ENCODE results near the gene TRNP1. TPM values are rescaled to one million over a fixed set of nuclear protein-coding genes. Genes with fewer than 3 reads are reported as not detected.

The TRNP1 gene
- total RNA-seq, 1 experiment from 2014 or later: 28.3 TPM

DNA sequence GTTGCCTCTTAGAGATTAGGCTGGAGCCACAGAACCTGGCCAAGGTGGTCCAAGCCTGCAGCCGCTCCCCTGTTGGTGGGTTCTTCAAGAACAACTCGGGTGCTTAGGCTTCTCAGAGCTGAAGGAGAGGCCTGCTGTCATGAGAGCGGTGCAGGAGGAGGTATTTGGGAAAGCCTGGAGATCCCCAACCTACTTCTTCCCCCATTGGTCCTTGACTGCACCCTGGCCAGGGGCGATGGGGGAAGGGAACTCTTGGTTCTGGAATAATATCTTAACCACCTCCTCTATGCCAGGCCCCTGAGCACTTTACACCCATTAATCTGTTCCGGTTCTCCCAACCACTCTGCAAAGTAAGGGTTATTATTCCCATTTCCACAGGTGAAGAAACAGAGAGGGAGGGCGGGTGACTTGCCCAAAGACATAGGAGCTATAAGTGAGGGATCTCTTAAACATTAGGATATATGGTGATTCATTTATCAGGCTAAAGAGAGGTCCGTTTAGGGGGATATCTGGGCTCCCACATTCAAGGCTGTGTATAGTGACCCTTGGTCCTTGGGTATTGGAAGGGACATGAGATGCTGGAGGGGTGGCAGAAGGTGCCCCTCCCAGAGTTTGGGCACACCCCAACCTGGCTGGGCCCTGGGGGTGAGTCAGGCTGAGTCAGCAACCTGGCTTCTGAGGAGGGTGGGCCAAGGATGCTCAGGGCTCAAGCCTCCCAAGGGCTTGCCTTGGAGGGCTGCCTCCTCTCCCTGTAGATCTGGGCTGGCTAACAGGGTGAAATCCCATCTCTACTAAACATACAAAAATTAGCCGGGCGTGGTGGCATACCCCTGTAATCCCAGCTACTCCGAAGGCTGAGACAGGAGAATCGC is 5.2 kb downstream of the TRNP1 start:
- in situ Hi-C loops (cut with HindIII; ENCODE audit: low sequenced_read_pairs): no loop called here
- DNase-seq (ENCODE audit: low spot score): no peak

DNA sequence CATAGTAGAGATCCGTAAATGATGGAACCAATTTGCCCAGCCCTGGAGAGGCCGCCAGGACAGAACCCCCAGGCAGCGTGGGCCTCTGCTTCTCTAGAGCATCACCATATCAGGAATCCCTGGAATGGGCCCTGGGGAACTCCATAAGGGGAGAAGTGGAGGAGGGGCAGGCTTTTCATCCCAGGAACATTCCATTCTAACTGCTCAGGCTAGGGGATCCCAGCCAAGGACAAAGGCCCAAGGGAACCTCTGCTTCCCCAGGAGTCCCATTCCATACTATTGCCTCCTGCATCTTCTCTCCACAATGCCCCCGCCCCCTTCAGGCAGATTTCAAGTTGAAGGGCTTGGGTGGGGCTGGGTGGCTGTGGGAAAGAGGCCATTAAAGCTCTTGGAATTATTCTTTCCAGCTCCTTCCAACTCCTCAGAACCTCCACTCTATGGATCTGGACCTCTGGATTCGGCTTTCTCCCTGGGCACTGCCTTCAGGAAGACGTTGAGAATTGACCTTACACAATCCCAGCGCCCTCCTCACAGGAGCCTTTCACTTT is 6.0 kb downstream of the TRNP1 start:
- no peak for DNase-seq (ENCODE audit: low spot score)
- in situ Hi-C loops (cut with HindIII; ENCODE audit: low sequenced_read_pairs): no loop called here

DNA sequence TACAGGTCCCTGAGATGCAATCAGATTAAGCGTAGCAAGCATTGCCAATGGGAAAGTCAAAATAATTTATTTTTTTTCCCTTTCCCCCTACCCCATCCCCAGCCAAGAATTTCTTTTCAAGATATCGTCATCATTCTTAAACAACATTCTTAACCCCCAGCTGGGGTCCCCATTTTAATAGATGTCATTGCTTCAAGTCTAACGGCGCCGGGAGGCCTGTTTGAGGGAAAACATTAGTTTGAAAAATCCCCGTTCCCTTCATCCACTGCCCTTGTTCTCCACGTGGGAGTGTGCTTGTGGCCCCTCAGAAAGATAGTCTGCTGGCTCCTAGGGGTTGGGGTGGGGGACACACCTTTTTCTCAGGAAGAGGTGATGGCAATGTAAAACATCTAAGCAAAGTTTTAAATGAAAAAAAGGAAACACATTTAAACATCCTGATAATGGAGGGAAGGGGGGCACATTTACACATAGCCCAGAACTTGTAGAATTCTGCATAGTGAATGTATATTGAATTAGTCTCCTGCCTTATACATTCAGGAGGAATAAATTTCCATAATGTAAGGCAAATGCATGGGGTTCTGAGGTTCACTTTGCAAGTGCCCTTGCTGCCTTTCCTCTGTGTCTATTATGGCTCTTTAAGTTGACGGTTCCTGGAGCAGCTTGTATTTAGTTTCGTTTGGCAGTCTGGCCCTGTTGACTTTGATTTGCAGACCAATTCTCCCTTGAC is 6.8 kb downstream of the TRNP1 start:
- in situ Hi-C loops (cut with HindIII; ENCODE audit: low sequenced_read_pairs): no loop called here
- DNase-seq (ENCODE audit: low spot score): no peak

DNA sequence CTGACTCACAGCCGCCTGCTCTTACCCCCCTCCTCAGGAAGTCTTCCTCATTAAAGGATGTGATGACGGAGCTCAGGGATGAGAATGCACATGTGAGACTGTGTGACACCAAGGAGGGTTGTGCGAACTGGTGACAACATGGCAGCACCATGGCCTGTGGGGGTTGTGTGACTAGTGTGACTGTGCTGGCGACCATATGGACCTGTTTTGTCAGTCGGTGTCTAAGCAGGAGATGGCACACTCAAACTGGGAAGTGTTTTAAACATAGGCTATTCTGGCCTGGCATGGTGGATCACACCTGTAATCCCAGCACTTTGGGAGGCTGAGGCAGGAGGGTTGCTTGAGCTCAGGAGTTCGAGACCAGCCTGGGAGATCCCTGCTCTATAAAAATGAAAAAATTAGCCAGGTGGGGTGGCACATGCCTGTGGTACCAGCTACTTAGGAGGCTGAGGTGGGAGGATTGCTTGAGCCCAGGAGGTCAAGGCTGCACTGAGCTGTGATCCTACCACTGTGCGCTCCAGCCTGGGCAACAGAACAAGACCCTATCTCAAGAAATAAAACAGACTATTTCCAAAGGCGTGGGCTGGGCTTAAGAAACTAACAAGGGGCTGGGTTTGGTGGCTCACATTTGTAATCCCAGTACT is 7.4 kb downstream of the TRNP1 start:
- in situ Hi-C loops (cut with HindIII; ENCODE audit: low sequenced_read_pairs): no loop called here
- DNase-seq (ENCODE audit: low spot score): no peak

DNA sequence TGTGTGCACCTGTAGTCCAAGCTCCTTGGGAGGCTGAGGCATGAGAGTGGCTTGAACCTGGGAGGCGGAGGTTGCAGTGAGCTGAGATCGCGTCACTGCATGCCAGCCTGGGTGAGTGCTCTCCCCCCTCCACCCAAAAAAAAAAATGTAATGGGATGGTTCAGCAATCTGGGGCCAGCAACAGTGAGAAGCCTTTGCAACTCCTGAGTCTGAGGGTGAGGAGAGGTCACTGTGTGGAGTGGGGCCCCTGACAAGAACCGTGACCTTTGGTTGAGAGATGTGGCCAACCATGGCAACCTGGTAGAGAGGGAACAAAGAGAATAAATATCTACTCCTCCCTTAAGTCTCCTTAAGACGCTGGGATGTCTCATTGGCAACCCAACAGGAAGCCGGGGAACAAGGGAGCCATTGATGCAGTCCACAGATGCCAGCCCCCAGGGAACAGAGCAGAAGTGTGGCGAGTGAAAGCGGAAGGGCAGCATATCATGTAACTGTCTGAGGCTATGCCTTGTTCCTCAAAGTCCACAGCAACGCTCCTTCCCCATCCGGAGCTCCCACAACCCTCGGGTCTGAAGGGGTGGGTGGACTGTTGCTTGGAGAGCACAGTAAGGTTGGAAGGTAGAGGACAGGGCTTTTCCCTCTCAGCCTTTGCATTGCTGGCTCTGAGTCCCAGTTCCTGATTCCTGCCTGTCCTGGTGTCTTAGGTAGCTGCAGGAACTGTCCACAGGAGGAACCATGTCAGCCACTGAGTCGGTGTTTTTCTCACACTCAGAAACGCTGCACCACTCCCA is 8.3 kb downstream of the TRNP1 start:
- no peak for DNase-seq (ENCODE audit: low spot score)
- in situ Hi-C loops (cut with HindIII; ENCODE audit: low sequenced_read_pairs): no loop called here

DNA sequence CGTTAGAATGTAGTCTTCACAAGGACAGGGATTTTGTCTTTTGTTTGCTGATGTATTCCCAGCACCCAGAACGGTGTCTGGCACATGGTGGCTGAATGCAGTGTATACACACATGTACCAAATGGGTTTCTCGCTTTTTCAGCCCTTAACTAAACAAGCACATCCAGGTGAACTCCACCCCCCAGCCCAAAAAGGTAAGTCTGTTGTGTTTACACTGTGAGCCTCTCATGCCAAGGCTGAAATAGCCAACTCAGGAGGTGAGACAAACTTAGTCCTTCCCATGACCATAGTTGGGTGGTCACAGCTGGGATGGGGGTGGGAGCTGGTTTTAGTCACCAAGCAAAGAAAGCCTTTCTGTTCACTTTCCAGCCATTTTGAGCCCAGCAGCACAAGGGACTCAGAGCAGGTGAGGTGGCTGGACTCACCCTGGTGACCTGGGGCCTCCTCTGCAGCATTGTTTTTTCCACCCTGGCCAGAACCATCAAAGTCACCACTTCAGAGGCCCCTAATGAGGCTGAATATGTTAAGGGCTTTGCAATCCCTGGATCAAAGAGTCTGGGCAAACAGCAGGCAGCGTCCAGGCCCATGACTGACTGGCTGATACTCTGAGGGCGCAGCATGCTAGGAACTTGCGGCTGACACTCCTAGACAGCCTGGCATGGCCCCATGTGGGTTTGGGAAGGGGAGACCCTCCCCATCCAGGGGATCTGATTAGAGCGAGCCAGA is 10.4 kb downstream of the TRNP1 start:
- in situ Hi-C loops (cut with HindIII; ENCODE audit: low sequenced_read_pairs): no loop called here
- DNase-seq (ENCODE audit: low spot score): no peak

DNA sequence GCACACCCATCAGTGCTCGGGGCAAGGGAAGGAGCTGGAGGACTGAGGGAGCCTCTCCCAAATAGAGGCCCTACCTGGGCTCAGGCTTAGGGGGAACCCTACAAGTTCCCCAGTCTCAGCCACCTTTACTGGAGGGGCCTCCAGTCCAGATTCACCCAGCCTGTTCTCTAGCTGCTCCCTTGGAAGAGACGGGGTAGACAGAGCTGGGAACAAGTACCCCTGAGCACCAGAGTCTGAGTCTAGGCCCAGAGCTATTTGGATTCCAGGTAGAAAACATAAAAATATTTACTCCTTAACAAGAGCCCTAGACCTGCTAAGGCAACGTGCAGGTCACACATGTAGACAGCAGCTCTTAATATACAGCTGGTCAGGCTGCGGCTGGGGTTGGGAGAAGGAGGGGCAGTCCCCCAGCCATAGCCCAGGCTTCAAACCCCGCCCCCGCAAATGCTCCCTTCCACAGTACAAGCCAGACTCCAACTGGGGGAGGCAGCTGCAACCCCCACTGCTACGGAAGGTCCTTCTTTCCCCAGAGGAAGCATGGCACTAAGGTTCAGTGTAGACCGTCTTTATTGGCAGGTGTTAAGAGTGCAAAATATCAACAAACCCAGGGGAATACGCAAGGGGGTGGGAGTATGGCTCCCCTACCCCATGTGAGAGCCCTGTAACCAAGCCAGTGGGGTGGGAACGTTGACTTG is 11.1 kb downstream of the TRNP1 start:
- in situ Hi-C loops (cut with HindIII; ENCODE audit: low sequenced_read_pairs): no loop called here
- DNase-seq (ENCODE audit: low spot score): no peak

DNA sequence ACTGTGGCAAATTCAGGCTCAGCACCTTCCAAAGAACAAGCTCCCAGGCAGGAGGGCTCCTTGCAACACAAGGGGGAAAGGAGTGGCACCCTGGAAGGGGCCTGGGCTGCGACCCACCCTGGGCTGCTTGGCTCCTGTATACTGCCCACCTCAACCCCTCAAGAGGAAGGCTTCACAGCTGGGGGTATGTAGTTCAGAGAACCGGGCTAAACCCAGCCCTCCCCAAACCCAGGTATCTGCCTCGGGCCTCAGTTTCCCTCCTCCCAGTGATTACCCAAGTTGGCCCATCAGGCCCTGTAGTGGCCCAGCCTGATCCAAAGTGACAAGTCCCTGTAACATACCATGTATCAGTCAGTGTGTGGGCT is 11.7 kb downstream of the TRNP1 start:
- in situ Hi-C loops (cut with HindIII; ENCODE audit: low sequenced_read_pairs): no loop called here
- DNase-seq (ENCODE audit: low spot score): no peak

DNA sequence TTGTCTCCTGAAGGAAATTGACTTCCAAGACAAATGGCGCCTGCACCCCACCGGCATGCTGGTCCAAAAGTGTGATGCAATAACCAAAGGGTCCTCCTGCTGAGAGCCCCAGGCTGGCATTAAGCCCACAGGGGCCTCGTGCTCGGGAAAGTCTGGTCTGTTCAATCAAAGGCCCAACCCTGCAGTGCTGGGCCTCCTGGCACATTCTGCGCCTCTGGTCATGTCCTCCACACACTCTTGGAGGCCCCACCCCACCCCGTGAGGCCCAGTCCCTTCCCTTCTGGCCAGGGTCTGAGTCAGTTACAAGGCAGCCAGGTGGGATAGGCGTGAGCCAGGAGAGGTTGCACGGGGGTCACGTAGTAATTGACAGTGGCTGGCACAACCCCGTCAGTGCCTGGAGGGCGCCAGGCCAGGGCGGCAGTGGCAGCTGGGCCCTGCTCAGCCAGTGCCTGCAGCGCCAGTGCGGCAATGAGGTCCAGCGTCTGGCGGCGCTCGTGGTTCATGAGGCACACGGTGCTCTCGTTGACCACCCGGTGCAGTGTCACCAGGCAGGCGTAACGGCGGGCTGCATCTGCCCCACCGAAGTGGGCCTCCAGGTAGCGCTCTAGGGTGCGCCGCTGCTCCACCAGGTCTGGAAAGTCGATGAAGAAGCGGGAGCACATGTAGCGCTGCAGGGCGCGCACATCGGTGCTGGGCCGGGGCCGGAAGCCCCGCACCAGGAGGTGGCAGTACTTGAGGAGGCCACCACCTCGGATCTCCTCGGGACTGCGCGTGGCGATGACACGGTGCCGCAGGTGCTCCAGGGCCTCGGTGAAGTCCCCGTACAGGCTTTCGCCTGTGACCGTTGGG is 12.4 kb downstream of the TRNP1 start:
- no peak for DNase-seq (ENCODE audit: low spot score)
- in situ Hi-C loops (cut with HindIII; ENCODE audit: low sequenced_read_pairs): no loop called here

DNA sequence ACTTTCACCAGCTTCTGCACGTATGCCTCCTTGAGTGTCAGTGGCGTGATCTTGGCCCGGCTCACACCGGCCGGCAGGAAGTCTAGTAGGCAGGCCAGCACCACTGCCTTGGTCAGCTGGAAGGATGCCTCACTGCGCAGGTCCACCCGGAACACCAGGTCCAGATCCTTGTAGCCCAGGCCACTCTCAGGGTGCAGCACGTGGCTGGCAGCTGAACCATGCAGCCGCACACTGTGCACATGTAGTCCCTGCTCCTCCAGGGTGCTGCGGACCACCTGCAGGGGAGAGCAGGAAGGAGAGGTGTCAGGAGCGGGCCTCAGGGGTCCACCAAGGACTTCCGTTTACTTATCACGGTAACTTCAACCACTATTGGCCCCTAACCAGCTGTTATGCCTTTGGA is 13.2 kb downstream of the TRNP1 start:
- in situ Hi-C loops (cut with HindIII; ENCODE audit: low sequenced_read_pairs): no loop called here
- DNase-seq (ENCODE audit: low spot score): no peak

DNA sequence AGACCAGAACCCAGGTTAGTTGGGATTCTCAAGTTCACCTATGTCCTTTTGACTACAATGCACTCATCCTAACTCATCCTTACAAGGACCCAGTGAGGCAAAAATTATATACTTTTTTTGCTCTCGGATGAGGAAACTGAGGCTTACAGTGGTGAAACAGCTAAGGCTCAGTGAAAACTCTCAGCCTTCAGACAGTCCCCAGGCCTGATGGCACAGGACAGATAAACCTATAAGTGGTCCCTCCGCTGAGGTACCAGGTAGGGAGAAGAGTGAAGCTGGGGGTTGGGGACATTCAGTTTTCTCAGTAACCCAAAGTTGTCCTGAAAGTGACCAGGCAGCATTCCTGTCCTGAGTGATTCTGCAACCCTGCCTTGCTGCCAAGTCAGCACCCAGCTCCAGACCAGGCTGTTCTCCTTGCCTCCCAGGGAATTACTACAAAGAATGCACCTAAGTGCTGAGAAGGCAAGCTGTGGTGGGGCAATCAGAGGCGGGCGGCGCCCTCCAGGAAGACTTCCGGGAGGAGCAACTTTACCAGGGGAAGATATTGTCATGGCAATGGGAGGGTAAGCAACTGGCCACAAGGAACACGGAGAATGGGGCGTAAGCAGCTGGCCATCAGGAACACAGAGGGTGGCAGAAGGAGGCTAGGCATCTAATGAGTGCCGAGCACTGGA is 14.6 kb downstream of the TRNP1 start:
- no peak for DNase-seq (ENCODE audit: low spot score)
- in situ Hi-C loops (cut with HindIII; ENCODE audit: low sequenced_read_pairs): no loop called here

DNA sequence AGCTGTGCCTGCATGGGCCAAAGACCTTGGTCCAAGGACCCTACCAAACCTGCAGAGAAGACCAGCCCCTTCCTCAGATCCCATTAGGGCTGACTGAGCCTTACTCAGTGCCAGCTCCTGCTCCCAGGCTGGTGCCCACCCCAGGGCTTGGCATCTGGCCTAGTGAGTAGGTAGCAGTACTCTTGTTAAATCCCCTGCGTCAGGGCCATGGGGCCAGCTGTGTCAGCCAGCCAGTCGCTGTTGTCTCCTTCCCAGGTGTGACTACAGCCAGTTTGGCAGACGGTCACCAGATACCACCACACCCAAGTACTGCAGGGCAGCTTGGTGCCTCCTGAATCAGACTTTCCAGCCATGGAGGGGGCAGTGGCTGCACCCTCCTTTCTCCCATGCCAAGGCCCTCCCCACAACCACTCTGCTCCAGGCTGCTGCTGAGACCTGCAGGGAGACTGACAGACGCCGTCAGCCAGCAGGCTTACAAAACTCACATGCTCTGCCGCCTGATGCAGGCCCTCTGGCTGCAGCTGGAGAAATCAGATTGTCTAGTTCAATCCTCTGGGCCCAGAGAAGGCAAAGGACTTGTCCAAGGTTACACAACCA is 16.2 kb downstream of the TRNP1 start:
- DNase-seq (ENCODE audit: low spot score): no peak
- in situ Hi-C loops (cut with HindIII; ENCODE audit: low sequenced_read_pairs): no loop called here

DNA sequence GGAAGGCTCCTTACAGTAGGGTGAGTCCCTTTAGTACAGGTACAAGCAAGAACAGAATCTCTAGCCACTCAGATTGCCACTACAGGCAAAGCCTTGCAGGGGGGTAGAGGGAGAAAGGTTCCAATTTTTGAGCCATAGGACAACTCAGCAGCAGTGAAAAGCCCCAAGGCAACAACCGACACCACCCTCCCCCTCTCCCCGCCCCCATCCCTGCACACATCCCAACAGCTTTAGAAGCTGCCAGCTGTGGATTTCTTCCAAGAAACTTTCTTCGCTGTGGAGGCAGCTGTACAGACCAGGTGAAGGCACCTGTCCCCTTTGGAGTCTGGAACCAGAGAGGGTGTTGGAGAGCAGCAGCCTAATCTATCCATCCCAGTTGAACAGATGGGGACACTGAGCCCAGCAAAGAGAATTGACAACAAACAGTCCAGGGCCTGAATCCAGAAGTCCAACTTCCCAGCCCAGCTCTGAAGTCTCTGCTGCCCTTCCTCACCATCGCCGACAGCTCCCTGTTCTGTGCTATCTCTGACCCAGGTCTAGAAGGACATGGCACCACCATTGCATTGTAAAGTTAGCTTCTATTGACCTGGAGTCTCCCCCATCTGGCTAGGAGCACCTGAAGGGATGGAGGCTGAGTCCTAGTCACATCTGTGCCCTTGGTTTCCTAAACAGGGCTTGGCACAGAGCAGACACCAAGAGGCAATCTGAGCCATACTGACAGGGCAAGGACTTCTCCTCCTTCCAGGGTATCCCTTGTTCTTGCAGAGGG is 16.9 kb downstream of the TRNP1 start:
- no peak for DNase-seq (ENCODE audit: low spot score)
- in situ Hi-C loops (cut with HindIII; ENCODE audit: low sequenced_read_pairs): no loop called here

DNA sequence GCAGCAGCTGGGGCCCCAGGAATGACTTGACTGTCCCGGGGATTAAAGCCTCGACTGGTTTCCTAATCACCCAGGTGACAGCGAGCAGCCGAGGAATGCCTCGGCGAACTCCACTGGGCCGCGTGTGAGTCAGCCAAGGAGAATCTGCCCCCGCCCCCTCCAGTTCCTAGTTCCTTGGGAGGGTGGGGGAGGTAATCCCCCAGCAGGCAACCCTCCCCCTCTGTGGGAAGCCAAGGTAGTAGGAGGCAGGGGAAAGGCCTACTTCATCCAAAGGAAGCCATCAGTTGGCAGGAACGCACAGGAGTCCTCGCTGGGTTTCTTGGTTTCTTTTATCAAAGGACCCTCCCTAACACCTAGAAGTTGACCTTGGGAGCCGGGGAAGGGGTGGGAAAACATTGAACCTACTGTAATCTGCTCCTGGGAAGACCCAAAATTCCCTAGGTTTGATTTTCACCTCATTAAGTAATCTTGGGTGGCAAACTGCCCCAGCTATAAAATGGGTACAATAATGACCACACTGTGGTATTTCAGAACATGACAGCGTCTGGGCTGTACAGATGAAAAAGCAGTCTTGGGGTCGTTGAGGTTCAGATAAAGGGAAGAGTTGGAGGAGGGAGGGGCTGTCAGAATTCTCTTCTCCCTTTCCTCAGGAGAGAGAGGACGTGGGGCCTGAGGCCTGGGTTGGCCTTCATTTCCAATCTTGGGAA is 17.7 kb downstream of the TRNP1 start:
- in situ Hi-C loops (cut with HindIII; ENCODE audit: low sequenced_read_pairs): no loop called here
- DNase-seq (ENCODE audit: low spot score): no peak

DNA sequence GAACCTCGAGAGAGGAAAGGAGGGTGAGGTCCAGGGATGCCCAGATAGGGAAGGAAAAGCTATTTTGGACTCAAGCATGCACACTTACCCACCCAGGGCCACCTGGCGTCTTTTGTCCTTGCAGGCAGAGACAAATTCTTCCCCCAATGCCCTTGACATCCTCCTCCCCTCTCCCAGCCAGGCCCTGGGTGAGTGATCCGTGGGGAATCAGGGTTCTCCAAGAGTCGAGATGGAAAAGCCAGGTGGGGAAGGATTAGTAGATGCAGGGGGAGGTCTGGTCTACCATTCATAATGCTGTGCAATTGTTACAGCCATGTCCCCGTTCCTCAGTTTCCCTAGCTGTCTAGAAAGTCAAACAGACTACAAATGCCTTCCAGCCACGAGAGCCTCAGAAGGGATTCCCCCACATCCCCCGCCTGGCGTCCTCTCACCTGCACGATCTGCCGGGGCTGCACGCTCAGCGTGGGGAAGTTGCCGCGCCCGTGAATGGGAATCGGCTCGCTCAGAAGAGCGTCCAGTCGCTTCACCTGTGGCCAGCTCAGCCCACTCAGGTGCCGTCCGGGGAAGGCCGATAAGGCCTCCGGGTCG is 18.6 kb downstream of the TRNP1 start:
- in situ Hi-C loops (cut with HindIII; ENCODE audit: low sequenced_read_pairs): no loop called here
- DNase-seq (ENCODE audit: low spot score): no peak
